H9 (cell line): ENCODE measurements around the gene PODNL1. TPM values are rescaled to one million over a fixed set of nuclear protein-coding genes. Genes with fewer than 3 reads are reported as not detected.

Experiments
- DNase-seq: peaks from one replicate; pipeline ENCODE4 v3.0.0-alpha.2; 2017
- H2AFZ ChIP-seq: one replicate; pipeline ENCODE4 v1.6.1; 2013; ENCODE audit warnings: mild to moderate bottlenecking, low read length, control low read depth, moderate library complexity
- H2AK5ac ChIP-seq: 2 replicates; pipeline ENCODE4 v1.6.1; 2013; ENCODE audit warnings: low read length, control low read depth, mixed read lengths; ENCODE audit not compliant: insufficient read length
- H2BK120ac ChIP-seq: one replicate; pipeline ENCODE4 v1.6.1; 2013; ENCODE audit warnings: low read depth, mild to moderate bottlenecking, low read length, control low read depth, inconsistent platforms; ENCODE audit not compliant: poor library complexity, severe bottlenecking
- H2BK12ac ChIP-seq: 2 replicates; pipeline ENCODE4 v1.6.1; 2013; ENCODE audit warnings: low read length, control low read depth, mixed read lengths, low read depth; ENCODE audit not compliant: insufficient read length
- H2BK15ac ChIP-seq: 2 replicates; pipeline ENCODE4 v1.6.1; 2013; ENCODE audit warnings: low read depth, low read length, control low read depth
- H2BK20ac ChIP-seq: one replicate; pipeline ENCODE4 v1.6.1; 2013; ENCODE audit warnings: low read depth, mild to moderate bottlenecking, low read length, control low read depth, inconsistent platforms; ENCODE audit not compliant: poor library complexity, severe bottlenecking
- H2BK5ac ChIP-seq: 2 replicates; pipeline ENCODE4 v1.6.1; 2013; ENCODE audit warnings: low read length, control low read depth, mixed read lengths; ENCODE audit not compliant: insufficient read length
- H3K14ac ChIP-seq: 2 replicates; pipeline ENCODE4 v1.6.1; 2013; ENCODE audit warnings: low read length, control low read depth; ENCODE audit not compliant: insufficient read depth
- H3K18ac ChIP-seq: 2 replicates; pipeline ENCODE4 v1.6.1; 2013; ENCODE audit warnings: low read depth, mild to moderate bottlenecking, mixed read lengths, low read length, control low read depth; ENCODE audit not compliant: insufficient read length
- H3K23ac ChIP-seq: 2 replicates; pipeline ENCODE4 v1.6.1; 2013; ENCODE audit warnings: low read length, control low read depth, mixed read lengths, low read depth; ENCODE audit not compliant: insufficient read length
- H3K23me2 ChIP-seq: 2 replicates; pipeline ENCODE4 v1.6.1; 2013; ENCODE audit warnings: low read depth, mild to moderate bottlenecking, mixed read lengths, low read length, control low read depth; ENCODE audit not compliant: insufficient read length, poor library complexity, severe bottlenecking
- H3K27ac ChIP-seq: 2 replicates; pipeline ENCODE4 v1.5.1; 2013; ENCODE audit warnings: low read length, control low read depth, mixed read lengths, low read depth; ENCODE audit not compliant: insufficient read length
- H3K27me3 ChIP-seq: 2 replicates; pipeline ENCODE4 v1.6.1; 2013; ENCODE audit warnings: low read length, control low read depth, inconsistent platforms; ENCODE audit not compliant: insufficient read depth
- H3K4ac ChIP-seq: 2 replicates; pipeline ENCODE4 v1.6.1; 2013; ENCODE audit warnings: low read depth, mild to moderate bottlenecking, control low read depth, inconsistent platforms, low read length, moderate library complexity
- H3K4me1 ChIP-seq: 2 replicates; pipeline ENCODE4 v1.6.1; 2013; ENCODE audit warnings: low read length, control low read depth, inconsistent platforms; ENCODE audit not compliant: insufficient read depth
- H3K4me2 ChIP-seq: 2 replicates; pipeline ENCODE4 v1.6.1; 2013; ENCODE audit warnings: low read length, control low read depth, mixed read lengths; ENCODE audit not compliant: insufficient read length, insufficient read depth
- H3K56ac ChIP-seq: 2 replicates; pipeline ENCODE4 v1.6.1; 2013; ENCODE audit warnings: low read depth, mild to moderate bottlenecking, mixed read lengths, low read length, control low read depth; ENCODE audit not compliant: insufficient read length
- H3K79me1 ChIP-seq: 2 replicates; pipeline ENCODE4 v1.6.1; 2013; ENCODE audit warnings: low read depth, mild to moderate bottlenecking, moderate library complexity, low read length, control low read depth, inconsistent platforms; ENCODE audit not compliant: insufficient read depth, poor library complexity, severe bottlenecking
- H3K79me2 ChIP-seq: 2 replicates; pipeline ENCODE4 v1.6.1; 2013; ENCODE audit warnings: low read length, control low read depth, inconsistent platforms; ENCODE audit not compliant: insufficient read depth
- H3K9ac ChIP-seq: 2 replicates; pipeline ENCODE4 v1.6.1; 2013; ENCODE audit warnings: low read length, control low read depth, mixed read lengths; ENCODE audit not compliant: insufficient read length; ENCODE audit errors: extremely low read depth
- H3K9me3 ChIP-seq: one replicate; pipeline ENCODE4 v1.6.1; 2013; ENCODE audit warnings: low read depth, low read length, inconsistent platforms; ENCODE audit not compliant: control insufficient read depth
- H3T11ph ChIP-seq: one replicate; pipeline ENCODE4 v1.6.1; 2013; ENCODE audit warnings: mild to moderate bottlenecking, low read length, control low read depth, inconsistent platforms
- H4K20me1 ChIP-seq: one replicate; pipeline ENCODE4 v1.6.1; 2013; ENCODE audit not compliant: control insufficient read depth, insufficient read length, insufficient read depth
- H4K5ac ChIP-seq: 2 replicates; pipeline ENCODE4 v1.6.1; 2013; ENCODE audit warnings: low read depth, mild to moderate bottlenecking, mixed read lengths, low read length, control low read depth; ENCODE audit not compliant: insufficient read length
- H4K8ac ChIP-seq: replicated peaks from 2 replicates; pipeline ENCODE4 v1.6.1; 2013; ENCODE audit warnings: low read length, control low read depth, mixed read lengths, low read depth; ENCODE audit not compliant: insufficient read length
- H4K91ac ChIP-seq: 2 replicates; pipeline ENCODE4 v1.6.1; 2013; ENCODE audit warnings: low read depth, mild to moderate bottlenecking, moderate library complexity, mixed read lengths, low read length, control low read depth; ENCODE audit not compliant: insufficient read length
- H3K27ac Mint-ChIP-seq, 3 experiments: 2 replicates in 2 of 3; 3 replicates in 1 of 3; pipeline ENCODE4 v1.8.0; 2020 to 2021; ENCODE audit warnings: mixed read lengths in 3 of 3, mild to moderate bottlenecking in 1 of 3, moderate library complexity in 1 of 3
- H3K27me3 Mint-ChIP-seq: 2 replicates; pipeline ENCODE4 v1.8.0; 2021; ENCODE audit warnings: low read depth, mild to moderate bottlenecking, moderate library complexity, mixed read lengths
- H3K36me3 Mint-ChIP-seq, 3 experiments: 2 replicates in 2 of 3; 3 replicates in 1 of 3; pipeline ENCODE4 v1.8.0; 2020 to 2021; ENCODE audit warnings: low read depth in 3 of 3, mixed read lengths in 3 of 3; ENCODE audit not compliant: insufficient read depth in 1 of 3
- H3K4me1 Mint-ChIP-seq, 2 experiments: 2 replicates each; pipeline ENCODE4 v1.8.0; 2020; ENCODE audit warnings: mixed read lengths in 2 of 2
- H3K4me3 Mint-ChIP-seq, 2 experiments: 2 replicates in 1 of 2; 3 replicates in 1 of 2; pipeline ENCODE4 v1.8.0; 2020 to 2021; ENCODE audit warnings: mild to moderate bottlenecking in 2 of 2, mixed read lengths in 2 of 2, moderate library complexity in 1 of 2
- H3K9me3 Mint-ChIP-seq, 2 experiments: 2 replicates in 1 of 2; 3 replicates in 1 of 2; pipeline ENCODE4 v1.8.0; 2020; ENCODE audit warnings: mild to moderate bottlenecking in 2 of 2, mixed read lengths in 2 of 2, moderate library complexity in 1 of 2
- CTCF ChIP-seq: fragments of 200-600 bp; sonication (generic); conservative IDR thresholded peaks from 3 replicates; pipeline ENCODE4 v1.8.0; 2021; ENCODE audit warnings: antibody characterized with exemption, mild to moderate bottlenecking
- WGBS: extraction: QIAGEN DNeasy Blood & Tissue Kit; methylation state at CpG from one replicate; pipeline ENCODE4 v1.1.7; 2013; ENCODE audit warnings: missing lambda C conversion rate, low lambda C conversion rate, mixed read lengths; ENCODE audit not compliant: insufficient read length; ENCODE audit errors: extremely low coverage; 5-methylcytosine and 5-hydroxymethylcytosine counted together
- total RNA-seq: library from RNA; stranded (reverse); gene quantifications from 2 replicates; pipeline ENCODE4 v1.2.1, GENCODE V29; 2021

The PODNL1 gene
- total RNA-seq, 1 experiment from 2014 or later: 0.68 TPM

GRCh38 chr19:13952931-13953531, 14.8 kb upstream of the PODNL1 start:
- peaks cover 11 to 33% (median 30%) of the 10 kb centered on the region in 3 experiments; a peak in 5 of 7 replicates for H3K36me3 Mint-ChIP-seq
- H4K5ac ChIP-seq: no peak overlapping the region
- peaks cover 9 to 12% of the 10 kb centered on the region in 2 experiments for H3K4me1 Mint-ChIP-seq
- no peak overlapping the region for H3K56ac ChIP-seq
- H3T11ph ChIP-seq: no peak overlapping the region
- H4K20me1 ChIP-seq: no peaks in the 10 kb centered on the region
- no CpG with 5 or more reads among the region's 13 CpGs for WGBS
- peak; percentile 50 for DNase-seq
- H3K14ac ChIP-seq: peak overlapping the region; percentile 85; the same call in 1 of the 2 replicates
- H2AFZ ChIP-seq: no peak overlapping the region
- no peak overlapping the region for H2BK12ac ChIP-seq
- no peak overlapping the region for H3K23ac ChIP-seq
- peaks cover 6% of the 10 kb centered on the region; the same call in 1 of the 2 replicates for H3K79me2 ChIP-seq
- H2BK120ac ChIP-seq: no peak overlapping the region
- H3K4me1 ChIP-seq: no peaks in the 10 kb centered on the region
- H3K27me3 Mint-ChIP-seq: peaks cover 2% of the 10 kb centered on the region; the same call in 1 of the 2 replicates
- H3K27ac ChIP-seq: no peak overlapping the region
- no peak overlapping the region for H3K4ac ChIP-seq
- H3K4me2 ChIP-seq: peak overlapping the region; percentile 91
- no peak overlapping the region for H2BK15ac ChIP-seq
- peak overlapping the region; percentile 86 to 92 for H3K4me3 Mint-ChIP-seq
- H3K27me3 ChIP-seq: no peaks in the 10 kb centered on the region
- H2AK5ac ChIP-seq: no peak overlapping the region
- H3K9me3 ChIP-seq: no peaks in the 10 kb centered on the region
- H3K27ac Mint-ChIP-seq: peak overlapping the region; percentile 75 to 95 (median 82); a peak in 5 of 7 replicates
- peaks cover 11% of the 10 kb centered on the region for H3K23me2 ChIP-seq
- H2BK20ac ChIP-seq: no peak overlapping the region
- peaks cover 8% of the 10 kb centered on the region for H3K79me1 ChIP-seq
- peak overlapping the region; percentile 0 for H3K18ac ChIP-seq
- TF ChIP-seq CTCF: no peak
- H4K8ac ChIP-seq: no peak overlapping the region
- H2BK5ac ChIP-seq: no peak overlapping the region
- H3K9me3 Mint-ChIP-seq: no peaks in the 10 kb centered on the region
- H3K9ac ChIP-seq: peak overlapping the region; percentile 73
- no peak overlapping the region for H4K91ac ChIP-seq
